A549 (cell line): ENCODE data around the gene PAN3. TPM values are rescaled to one million over a fixed set of nuclear protein-coding genes. Genes with fewer than 3 reads are reported as not detected.

Source experiments
- ATAC-seq, 2 experiments: fragments of 200-7000 bp in 1 of 2; fragments of >200 bp in 1 of 2; cut with Nextera tagmentation in 1 of 2; cut with Tn5 transposase in 1 of 2; 3 replicates each; pipeline versions ENCODE4 v1.8.0 to v1.9.1; 2018 to 2020; ENCODE audit warnings: mild to moderate bottlenecking in 1 of 2, moderate library complexity in 1 of 2
- CTCF ChIA-PET: fragments of 300-600 bp; sonication (Branson Sonifier 250); formaldehyde crosslinking; extraction: SDS; loops from one replicate; lab custom pipeline; 2021; ENCODE audit warnings: antibody characterized with exemption, inconsistent platforms; lab: Yijun Ruan, JAX
- POLR2A ChIA-PET: fragments of 350-600 bp; formaldehyde crosslinking; extraction: SDS; loops from one replicate; lab custom pipeline; 2021; ENCODE audit warnings: antibody characterized with exemption, inconsistent platforms; lab: Yijun Ruan, JAX
- DNase-seq, 2 experiments: peaks; one replicate each; pipeline versions ENCODE4 v3.0.0 to v3.0.0-alpha.2; 2011 to 2016; ENCODE audit warnings: low read depth in 1 of 2, low spot score in 1 of 2
- FAIRE-seq: peaks from 2 replicates; lab custom pipeline; 2011; peaks lifted over from hg19 to GRCh38; lab: Jason Lieb, UNC
- H3K27ac ChIP-seq, 2 experiments: fragments of >200 bp; sonication (Bioruptor Twin); formaldehyde crosslinking; 3 replicates each; pipeline ENCODE4 v1.5.1; 2016 to 2017
- H3K4me1 ChIP-seq: fragments of >200 bp; sonication (Bioruptor Twin); formaldehyde crosslinking; 3 replicates; pipeline ENCODE4 v1.6.1; 2016
- H3K4me2 ChIP-seq: fragments of >200 bp; sonication (Bioruptor Twin); formaldehyde crosslinking; 3 replicates; pipeline ENCODE4 v1.6.1; 2016
- H3K4me3 ChIP-seq: fragments of >200 bp; sonication (Bioruptor Twin); formaldehyde crosslinking; 3 replicates; pipeline ENCODE4 v1.5.1; 2016
- H3K9me3 ChIP-seq: fragments of >200 bp; sonication (Bioruptor Twin); formaldehyde crosslinking; 3 replicates; pipeline ENCODE4 v1.6.1; 2016
- BCL3 ChIP-seq: fragments of >200 bp; sonication (Bioruptor Twin); formaldehyde crosslinking; IDR thresholded peaks from 3 replicates; pipeline ENCODE4 v1.6.1; 2016
- CBX2 ChIP-seq: fragments of 200-600 bp; sonication (generic); IDR thresholded peaks from 2 replicates; pipeline ENCODE4 v1.6.1; 2016; ENCODE audit warnings: low read depth, mild to moderate bottlenecking, borderline replicate concordance
- CBX8 ChIP-seq: fragments of 200-600 bp; sonication (generic); IDR thresholded peaks from 2 replicates; pipeline ENCODE4 v1.6.1; 2016
- E2F6 ChIP-seq: IDR thresholded peaks from 2 replicates; pipeline ENCODE4 v1.6.1; 2012; ENCODE audit warnings: low read depth, borderline replicate concordance
- EHF ChIP-seq: fragments of 250-450 bp; sonication (Bioruptor Pico); IDR thresholded peaks from 2 replicates; pipeline ENCODE4 v1.5.0; 2020; ENCODE audit warnings: mild to moderate bottlenecking
- EHMT2 ChIP-seq: fragments of 200-600 bp; sonication (generic); IDR thresholded peaks from 2 replicates; pipeline ENCODE4 v1.6.1; 2016; ENCODE audit warnings: antibody characterized with exemption, low read depth, mild to moderate bottlenecking, moderate library complexity
- FOSL2 ChIP-seq, 2 experiments: fragments of 450-650 bp in 1 of 2; fragments of >200 bp in 1 of 2; sonication (Bioruptor Twin) in 1 of 2; formaldehyde crosslinking; IDR thresholded peaks; 2 replicates each; pipeline versions ENCODE4 v1.5.0 to v1.6.1; 2016 to 2020; ENCODE audit warnings: mild to moderate bottlenecking in 1 of 2, moderate library complexity in 1 of 2
- HES2 ChIP-seq: fragments of >200 bp; sonication (Bioruptor Twin); formaldehyde crosslinking; IDR thresholded peaks from 2 replicates; pipeline ENCODE4 v1.6.1; 2016
- HEYL ChIP-seq: fragments of 250-450 bp; sonication (Bioruptor Pico); IDR thresholded peaks from 2 replicates; pipeline ENCODE4 v1.8.0; 2021; ENCODE audit warnings: mild to moderate bottlenecking, moderate library complexity
- HMGXB4 ChIP-seq: fragments of 250-450 bp; sonication (Bioruptor Pico); IDR thresholded peaks from 2 replicates; pipeline ENCODE4 v1.5.0; 2021; ENCODE audit warnings: mild to moderate bottlenecking, moderate library complexity, borderline replicate concordance
- HOXB13 ChIP-seq: fragments of 250-450 bp; sonication (Bioruptor Pico); IDR thresholded peaks from 2 replicates; pipeline ENCODE4 v1.5.0; 2020; ENCODE audit warnings: low read depth, mild to moderate bottlenecking, moderate library complexity
- HOXB5 ChIP-seq: fragments of 250-450 bp; sonication (Bioruptor Pico); IDR thresholded peaks from 2 replicates; pipeline ENCODE4 v1.5.0; 2020; ENCODE audit warnings: mild to moderate bottlenecking, moderate library complexity
- KDM1A ChIP-seq: fragments of 200-600 bp; sonication (generic); IDR thresholded peaks from 2 replicates; pipeline ENCODE4 v1.6.1; 2016; ENCODE audit warnings: low read depth, mild to moderate bottlenecking
- KDM5A ChIP-seq: fragments of 200-600 bp; sonication (generic); IDR thresholded peaks from 2 replicates; pipeline ENCODE4 v1.6.1; 2016; ENCODE audit warnings: antibody characterized with exemption, mild to moderate bottlenecking
- NPAS2 ChIP-seq: fragments of 250-450 bp; sonication (Bioruptor Pico); IDR thresholded peaks from 2 replicates; pipeline ENCODE4 v1.8.0; 2022; ENCODE audit warnings: mild to moderate bottlenecking, moderate library complexity, borderline replicate concordance
- RAD21 ChIP-seq, 2 experiments: fragments of >200 bp in 1 of 2; sonication (Bioruptor Twin) in 1 of 2; formaldehyde crosslinking in 1 of 2; IDR thresholded peaks in 1 of 2; conservative IDR thresholded peaks in 1 of 2; 2 replicates in 1 of 2; 3 replicates in 1 of 2; pipeline ENCODE4 v1.6.1; 2012 to 2018; ENCODE audit warnings: inconsistent platforms in 1 of 2
- RNF2 ChIP-seq: fragments of 200-600 bp; sonication (generic); IDR thresholded peaks from 2 replicates; pipeline ENCODE4 v1.6.1; 2016; ENCODE audit warnings: low read depth, mild to moderate bottlenecking, antibody characterized with exemption, moderate library complexity, borderline replicate concordance
- SMC3 ChIP-seq: fragments of >200 bp; sonication (Bioruptor Twin); formaldehyde crosslinking; IDR thresholded peaks from 3 replicates; pipeline ENCODE4 v1.6.1; 2018; ENCODE audit warnings: inconsistent platforms
- TP53 ChIP-seq: fragments of 250-450 bp; sonication (Bioruptor Pico); IDR thresholded peaks from 2 replicates; pipeline ENCODE4 v1.5.0; 2021; ENCODE audit warnings: mild to moderate bottlenecking, moderate library complexity
- USF2 ChIP-seq: fragments of 450-650 bp; IDR thresholded peaks from 2 replicates; pipeline ENCODE4 v1.6.1; 2014; ENCODE audit warnings: antibody characterized with exemption
- ZFP36 ChIP-seq: fragments of 450-650 bp; IDR thresholded peaks from 2 replicates; pipeline ENCODE4 v1.6.1; 2014; ENCODE audit warnings: borderline replicate concordance; ENCODE audit not compliant: partially characterized antibody
- ZNF302 ChIP-seq: fragments of 250-450 bp; sonication (Bioruptor Pico); IDR thresholded peaks from 2 replicates; pipeline ENCODE4 v1.9.0; 2021; ENCODE audit warnings: inconsistent platforms, mild to moderate bottlenecking, moderate library complexity
- ZSCAN20 ChIP-seq: fragments of 250-450 bp; sonication (Bioruptor Pico); IDR thresholded peaks from 2 replicates; pipeline ENCODE4 v1.8.0; 2022; ENCODE audit warnings: mild to moderate bottlenecking, moderate library complexity
- WGBS: methylation state at CpG from one replicate; pipeline ENCODE4 v1.1.6; 2017; ENCODE audit errors: missing lambda C conversion rate; 5-methylcytosine and 5-hydroxymethylcytosine counted together
- polyA plus RNA-seq, 4 experiments: library from polyadenylated mRNA; depleted of rRNA in 3 of 4; stranded (reverse); fragments of >200 nt; fragmentation: RNase III in 1 of 4; extraction: RNeasy Plus Mini Kit Qiagen cat#74134 plus additional on column Dnase treatment in 1 of 4; gene quantifications; 2 replicates in 3 of 4; 3 replicates in 1 of 4; pipeline ENCODE4 v1.2.3, GENCODE V29; 2011 to 2017

PAN3 gene
- polyA plus RNA-seq, 2 of the 4 experiments (the other 2 are of a cell fraction): 6.2 to 13.9 TPM

GRCh38 chr13:28316836-28317235 lies 178.5 kb downstream of the PAN3 start:
- POLR2A ChIA-PET: no interaction called here
- no peak overlapping the region for H3K27ac ChIP-seq
- no peaks in the 10 kb centered on the region for H3K4me1 ChIP-seq
- H3K4me3 ChIP-seq: no peak overlapping the region
- TF ChIP-seq HEYL (CRISPR knock-in tag) (no peak), CBX2 (no peak), HES2 (no peak), RNF2 (no peak), EHMT2 (no peak), KDM5A (no peak), USF2 (no peak), TP53 (no peak), HOXB5 (CRISPR knock-in tag) (no peak), FOSL2 (IDR thresholded peaks at IDR 0.05) (no peak), FOSL2 (CRISPR knock-in tag; IDR thresholded peaks at IDR 0.05) (no peak), E2F6 (no peak), KDM1A (no peak), HMGXB4 (CRISPR knock-in tag) (no peak)
- TF ChIP-seq, all 56 proteins: peak for 0
- no peak for ATAC-seq
- Histone ChIP-seq H3K4me2 (no peak overlapping the region), H3K9me3 (no peaks in the 10 kb centered on the region)
- CTCF ChIA-PET: interaction anchor here (1.4 kb wide), 1 partner anchor 21 kb away, joined by 3 read pairs; no protein-coding TSS in a partner anchor
- 81% methylated on average over 7 of the region's 7 CpGs for WGBS
- no peak for FAIRE-seq
- DNase-seq: no peak

- WGBS: 64% methylated on average over 7 of the region's 7 CpGs
- H3K27ac ChIP-seq: no peak overlapping the region
- no peaks in the 10 kb centered on the region for H3K9me3 ChIP-seq
- H3K4me1 ChIP-seq: no peaks in the 10 kb centered on the region
- H3K4me2 ChIP-seq: no peak overlapping the region
- DNase-seq (no peak), FAIRE-seq (no peak), ATAC-seq (no peak)
- ChIA-PET CTCF (no interaction called here), POLR2A (no interaction called here)
- no peak for TF ChIP-seq ZFP36
- no peak for TF ChIP-seq EHF (CRISPR knock-in tag)
- TF ChIP-seq RNF2: no peak
- no peak for TF ChIP-seq KDM5A
- no peak for TF ChIP-seq ZSCAN20 (CRISPR knock-in tag)
- no peak for TF ChIP-seq ZNF302 (CRISPR knock-in tag)
- no peak for TF ChIP-seq NPAS2 (CRISPR knock-in tag)
- TF ChIP-seq HOXB13: no peak
- no peak for TF ChIP-seq BCL3
- no peak for TF ChIP-seq RAD21 (conservative IDR thresholded peaks at IDR 0.05 in 1 of 2, IDR thresholded peaks at IDR 0.05 in 1 of 2)
- no peak for TF ChIP-seq CBX8
- no peak for TF ChIP-seq SMC3
- no peak overlapping the region for H3K4me3 ChIP-seq
Measured at GRCh38 chr13:28318496-28318895, 180.2 kb downstream of the PAN3 start.
